Activated CD8-positive, alpha-beta memory T cell treated with anti-CD3 and anti-CD28 coated beads, Interleukin-2, amount 10 ng/mL, durations not matched to agents 7 days and 5 days (primary cell): ENCODE results near the gene TOGARAM2. TPM values are rescaled to one million over a fixed set of nuclear protein-coding genes. Genes with fewer than 3 reads are reported as not detected.
A peak's percentile ranks its signal among the peaks of the same experiment; 100 is the strongest.

ENCODE experiments used
- ATAC-seq: fragments of 150-1000 bp; cut with Tn5 transposase; one replicate; pipeline ENCODE4 v1.10.0; 2021; ENCODE audit warnings: moderate library complexity
- CTCF ChIA-PET: fragments of 350-600 bp; sonication (Branson Sonifier 250); formaldehyde crosslinking; loops from one replicate; lab custom pipeline; 2021; ENCODE audit warnings: antibody characterized with exemption; lab: Charles Lee
- DNase-seq: peaks from one replicate; pipeline ENCODE4 v3.0.0-alpha.2; 2020
- H3K27ac Mint-ChIP-seq: one replicate; pipeline ENCODE4 v1.8.0; 2021; ENCODE audit warnings: mild to moderate bottlenecking, mixed read lengths
- H3K27me3 Mint-ChIP-seq: one replicate; pipeline ENCODE4 v1.8.0; 2021; ENCODE audit warnings: mixed read lengths
- H3K36me3 Mint-ChIP-seq: one replicate; pipeline ENCODE4 v1.8.0; 2021; ENCODE audit warnings: mild to moderate bottlenecking, mixed read lengths
- H3K4me1 Mint-ChIP-seq: one replicate; pipeline ENCODE4 v1.8.0; 2021; ENCODE audit warnings: mixed read lengths
- H3K4me3 Mint-ChIP-seq: one replicate; pipeline ENCODE4 v1.8.0; 2021; ENCODE audit warnings: mild to moderate bottlenecking, moderate library complexity, mixed read lengths
- H3K9me3 Mint-ChIP-seq: one replicate; pipeline ENCODE4 v1.8.0; 2022; ENCODE audit warnings: low read depth, mixed read lengths
- total RNA-seq, 2 experiments: library from RNA; stranded (reverse); gene quantifications; one replicate each; pipeline ENCODE4 v1.2.3, GENCODE V29; 2021

The TOGARAM2 gene
- total RNA-seq, 2 experiments from 2014 or later, result 15.0 to 23.9 TPM

DNA sequence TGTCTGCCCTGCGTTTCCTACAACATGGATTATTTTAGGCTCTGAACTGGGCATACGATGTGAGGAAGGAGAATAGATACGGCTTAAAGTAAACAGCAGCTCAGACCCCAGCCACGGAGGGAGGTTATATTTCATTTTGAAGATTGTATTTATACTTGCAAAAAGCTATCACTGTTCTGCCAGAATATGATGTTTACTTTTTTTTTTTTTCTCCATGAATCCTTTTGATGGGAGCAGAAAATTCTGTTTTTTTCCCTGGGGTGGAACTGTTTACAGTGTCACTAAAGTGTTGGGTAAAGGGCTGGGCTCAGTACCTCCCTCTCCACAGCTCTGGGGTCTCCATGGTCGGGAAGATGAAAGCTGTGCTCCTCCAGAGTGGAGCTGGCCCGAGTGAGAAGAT lies 80.1 kb downstream of the TOGARAM2 start:
- H3K4me3 Mint-ChIP-seq, result no peak overlapping the region
- no peaks in the 10 kb centered on the region for H3K9me3 Mint-ChIP-seq
- ATAC-seq, result no peak
- H3K27ac Mint-ChIP-seq, result no peak overlapping the region
- H3K27me3 Mint-ChIP-seq, result no peaks in the 10 kb centered on the region
- peaks cover 4% of the 10 kb centered on the region for H3K4me1 Mint-ChIP-seq
- no peaks in the 10 kb centered on the region for H3K36me3 Mint-ChIP-seq
- DNase-seq, result no peak
- CTCF ChIA-PET, result no interaction called here

DNA sequence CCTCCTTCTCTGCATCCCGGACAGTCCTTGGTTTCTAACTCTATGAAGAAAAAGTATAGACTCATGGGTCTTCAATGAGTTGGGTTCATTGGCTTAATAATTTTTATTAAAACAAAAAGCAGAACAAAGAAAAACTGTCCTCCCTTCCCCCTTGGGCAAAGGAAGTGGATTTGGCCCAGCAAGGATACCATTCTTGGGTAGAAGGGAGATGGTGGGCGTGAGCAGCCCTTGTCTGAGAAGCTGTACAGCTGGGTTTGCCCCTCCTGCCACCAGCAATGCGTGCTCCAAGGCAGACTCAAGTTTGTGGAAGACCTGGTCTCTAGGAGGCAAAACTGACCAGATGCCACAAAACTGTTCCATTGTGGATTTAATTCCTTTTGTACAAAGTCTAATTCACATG lies 80.5 kb downstream of the TOGARAM2 start:
- H3K9me3 Mint-ChIP-seq, result no peaks in the 10 kb centered on the region
- peaks cover 4% of the 10 kb centered on the region for H3K4me1 Mint-ChIP-seq
- no peak overlapping the region for H3K4me3 Mint-ChIP-seq
- no peaks in the 10 kb centered on the region for H3K36me3 Mint-ChIP-seq
- CTCF ChIA-PET, result no interaction called here
- no peak overlapping the region for H3K27ac Mint-ChIP-seq
- no peaks in the 10 kb centered on the region for H3K27me3 Mint-ChIP-seq
- DNase-seq, result no peak
- no peak for ATAC-seq

DNA sequence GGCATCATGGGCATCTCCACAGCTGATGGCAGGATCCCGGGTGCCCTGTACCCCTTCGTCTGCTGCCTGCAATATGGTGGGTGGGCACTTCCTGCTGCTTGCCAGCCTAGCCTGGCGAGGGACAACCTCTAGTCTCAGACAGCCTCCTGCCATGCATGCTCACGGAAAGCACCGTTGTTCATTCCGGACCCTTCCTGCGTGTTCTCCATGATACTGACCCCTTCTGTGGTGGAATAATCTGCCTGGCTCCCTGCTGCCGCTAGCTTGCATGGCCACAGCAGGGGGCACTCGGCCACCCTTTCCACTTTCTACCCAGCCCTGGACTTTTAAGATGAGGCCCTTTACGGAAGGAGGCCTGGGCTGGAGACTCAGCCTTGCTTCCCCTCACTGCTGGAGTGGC lies 81.3 kb downstream of the TOGARAM2 start:
- Mint-ChIP-seq H3K27me3 (no peaks in the 10 kb centered on the region), H3K4me3 (no peak overlapping the region), H3K36me3 (no peaks in the 10 kb centered on the region), H3K4me1 (peaks cover 4% of the 10 kb centered on the region), H3K9me3 (no peaks in the 10 kb centered on the region), H3K27ac (no peak overlapping the region)
- DNase-seq (no peak), ATAC-seq (no peak)
- CTCF ChIA-PET, result no interaction called here

DNA sequence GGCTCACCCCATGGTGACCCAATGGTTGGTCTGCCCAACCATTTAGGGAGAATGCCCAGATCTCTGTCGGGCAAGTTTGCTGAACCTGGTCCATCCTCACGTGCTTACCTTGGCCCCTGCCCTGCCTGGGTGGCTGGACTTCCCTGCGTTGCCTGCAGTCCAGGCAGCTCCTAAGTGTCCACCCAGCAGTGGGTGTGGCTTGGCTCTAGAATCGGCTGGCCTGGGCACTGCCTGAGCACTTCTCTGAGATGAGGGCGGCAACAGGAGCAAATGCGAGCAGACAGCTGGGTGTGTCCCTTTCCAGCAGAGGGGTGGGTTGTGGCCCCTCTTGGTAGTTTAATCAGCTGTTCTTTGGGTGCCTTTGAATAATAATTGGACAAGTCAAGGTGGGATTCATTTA lies 82.0 kb downstream of the TOGARAM2 start:
- peaks cover 4% of the 10 kb centered on the region for H3K4me1 Mint-ChIP-seq
- CTCF ChIA-PET, result no interaction called here
- no peak overlapping the region for H3K4me3 Mint-ChIP-seq
- no peaks in the 10 kb centered on the region for H3K9me3 Mint-ChIP-seq
- no peaks in the 10 kb centered on the region for H3K27me3 Mint-ChIP-seq
- H3K36me3 Mint-ChIP-seq, result no peaks in the 10 kb centered on the region
- no peak overlapping the region for H3K27ac Mint-ChIP-seq
- DNase-seq (no peak), ATAC-seq (no peak)

DNA sequence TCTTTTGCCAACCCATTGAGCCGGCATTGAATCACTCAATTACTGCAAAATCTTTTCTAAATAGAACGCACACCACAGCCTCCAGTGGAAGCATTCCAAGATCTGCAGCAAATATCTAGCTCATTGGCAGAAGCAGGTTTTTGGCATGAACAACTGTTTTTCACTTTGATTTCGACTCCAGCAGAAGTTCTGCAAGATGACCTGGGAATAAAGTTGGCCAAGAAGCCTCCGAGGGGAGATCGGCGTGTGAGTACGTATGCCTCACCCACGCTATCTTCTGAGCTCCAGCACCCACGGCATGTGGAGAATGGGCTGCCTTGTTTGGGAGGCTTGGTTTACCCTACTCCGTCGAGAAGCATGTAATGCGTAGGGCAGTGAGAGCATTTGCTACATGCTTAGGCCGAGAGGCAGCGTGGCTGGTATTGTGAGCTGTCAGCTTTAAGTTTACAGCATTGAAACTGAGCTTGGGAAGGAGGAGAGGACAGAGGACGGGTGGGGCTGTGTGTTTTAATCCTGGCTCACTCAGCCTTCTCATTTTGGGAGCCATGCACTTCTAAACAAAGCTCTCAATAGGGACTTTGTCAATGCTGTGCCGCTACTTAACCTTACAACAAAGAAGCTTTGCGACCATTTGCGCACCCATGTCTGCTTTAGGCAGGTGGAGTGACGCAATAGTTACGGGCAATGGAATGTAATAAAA lies 82.7 kb downstream of the TOGARAM2 start:
- no peak overlapping the region for H3K4me3 Mint-ChIP-seq
- CTCF ChIA-PET, result no interaction called here
- no peak for DNase-seq

DNA sequence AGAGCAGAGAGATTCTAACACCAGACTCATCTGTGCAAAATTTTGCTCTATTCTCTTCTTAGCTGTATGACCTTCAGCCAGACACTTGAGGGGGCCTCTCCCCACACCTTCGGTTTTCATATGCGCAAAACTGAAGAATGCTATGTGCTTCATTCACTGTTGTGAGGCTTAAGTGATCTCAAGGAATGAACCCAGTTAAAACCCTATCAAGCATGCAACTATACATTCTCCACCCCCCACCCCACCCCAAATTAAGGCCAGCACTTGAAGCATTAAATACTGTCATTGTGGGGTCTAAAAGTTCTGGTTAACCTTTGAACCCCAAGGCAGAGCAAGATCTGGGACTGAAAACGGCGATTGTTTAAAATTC lies 83.2 kb downstream of the TOGARAM2 start:
- no peak overlapping the region for H3K27ac Mint-ChIP-seq
- CTCF ChIA-PET, result no interaction called here
- ATAC-seq, result no peak
- no peak overlapping the region for H3K4me3 Mint-ChIP-seq
- H3K9me3 Mint-ChIP-seq, result no peaks in the 10 kb centered on the region
- H3K36me3 Mint-ChIP-seq, result no peaks in the 10 kb centered on the region
- peaks cover 3% of the 10 kb centered on the region for H3K4me1 Mint-ChIP-seq
- DNase-seq, result no peak
- H3K27me3 Mint-ChIP-seq, result no peaks in the 10 kb centered on the region

More for the DNA sequence above, 82.7 kb downstream of the TOGARAM2 start:
- H3K27me3 Mint-ChIP-seq, result no peaks in the 10 kb centered on the region
- H3K4me1 Mint-ChIP-seq, result peaks cover 4% of the 10 kb centered on the region
- no peak overlapping the region for H3K27ac Mint-ChIP-seq
- ATAC-seq, result no peak
- H3K9me3 Mint-ChIP-seq, result no peaks in the 10 kb centered on the region
- H3K36me3 Mint-ChIP-seq, result no peaks in the 10 kb centered on the region

DNA sequence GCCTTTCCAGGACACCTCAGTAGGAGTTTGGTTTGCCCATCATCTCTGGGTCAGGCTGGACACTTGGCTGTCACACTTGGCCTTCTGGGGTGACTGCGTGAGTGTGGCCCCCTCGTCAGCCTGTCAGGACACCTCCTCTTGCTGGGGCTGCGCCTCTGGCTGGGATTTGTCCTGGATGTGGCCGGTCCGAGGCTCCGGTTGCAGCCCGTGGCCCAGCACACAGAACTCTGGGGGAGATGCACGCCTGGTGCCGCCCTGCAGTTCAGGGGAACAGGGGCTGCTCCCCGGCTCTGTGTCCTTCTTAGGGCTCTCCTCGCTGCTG lies 83.6 kb downstream of the TOGARAM2 start:
- no peaks in the 10 kb centered on the region for H3K36me3 Mint-ChIP-seq

DNA sequence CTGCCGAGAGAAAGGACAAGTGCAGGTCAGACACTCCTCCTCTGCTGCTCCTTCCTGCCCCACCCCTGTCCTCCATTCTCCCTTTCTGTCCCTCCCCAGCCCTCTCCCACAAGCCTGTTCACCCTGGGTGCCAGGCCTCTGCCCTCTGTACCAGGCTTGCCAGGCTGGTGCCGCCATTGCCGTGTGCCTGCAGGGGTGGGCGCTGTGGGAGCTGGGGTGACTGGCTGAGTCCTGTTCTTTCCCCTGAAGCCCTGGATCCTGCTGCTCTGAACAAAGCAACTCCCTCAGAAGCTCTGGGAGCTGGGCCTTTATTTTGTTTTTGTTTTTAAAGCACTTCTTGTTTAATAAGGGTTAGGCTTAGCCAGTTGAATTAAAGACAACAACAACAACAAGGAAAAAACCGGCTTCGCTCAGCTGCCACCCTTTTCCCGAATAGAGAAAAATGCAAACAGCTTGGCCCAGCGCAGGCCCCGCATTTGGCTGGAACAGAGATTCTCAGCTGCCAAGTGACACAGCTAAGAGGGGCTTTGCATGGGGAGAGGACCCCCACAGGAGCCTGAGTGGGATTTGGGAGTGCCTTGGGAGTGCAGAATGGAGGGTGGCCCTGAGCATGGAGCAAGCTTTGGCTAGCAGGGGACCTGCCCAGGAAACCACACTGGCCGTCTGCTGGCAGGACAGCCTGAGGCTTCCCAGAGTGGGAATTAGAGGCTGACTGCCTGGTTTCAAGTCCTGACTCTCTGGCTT lies 84.1 kb downstream of the TOGARAM2 start:
- CTCF ChIA-PET, result no interaction called here
- Mint-ChIP-seq H3K4me3 (no peak overlapping the region), H3K27me3 (no peaks in the 10 kb centered on the region), H3K27ac (no peak overlapping the region), H3K4me1 (no peaks in the 10 kb centered on the region), H3K36me3 (no peaks in the 10 kb centered on the region), H3K9me3 (no peaks in the 10 kb centered on the region)
- ATAC-seq, result no peak
- peak; percentile 29 for DNase-seq

More for the DNA sequence above, 83.6 kb downstream of the TOGARAM2 start:
- no peak for ATAC-seq
- H3K27me3 Mint-ChIP-seq, result no peaks in the 10 kb centered on the region
- H3K27ac Mint-ChIP-seq, result no peak overlapping the region
- H3K9me3 Mint-ChIP-seq, result no peaks in the 10 kb centered on the region
- H3K4me1 Mint-ChIP-seq, result no peaks in the 10 kb centered on the region
- CTCF ChIA-PET, result no interaction called here
- H3K4me3 Mint-ChIP-seq, result no peak overlapping the region
- DNase-seq, result no peak

DNA sequence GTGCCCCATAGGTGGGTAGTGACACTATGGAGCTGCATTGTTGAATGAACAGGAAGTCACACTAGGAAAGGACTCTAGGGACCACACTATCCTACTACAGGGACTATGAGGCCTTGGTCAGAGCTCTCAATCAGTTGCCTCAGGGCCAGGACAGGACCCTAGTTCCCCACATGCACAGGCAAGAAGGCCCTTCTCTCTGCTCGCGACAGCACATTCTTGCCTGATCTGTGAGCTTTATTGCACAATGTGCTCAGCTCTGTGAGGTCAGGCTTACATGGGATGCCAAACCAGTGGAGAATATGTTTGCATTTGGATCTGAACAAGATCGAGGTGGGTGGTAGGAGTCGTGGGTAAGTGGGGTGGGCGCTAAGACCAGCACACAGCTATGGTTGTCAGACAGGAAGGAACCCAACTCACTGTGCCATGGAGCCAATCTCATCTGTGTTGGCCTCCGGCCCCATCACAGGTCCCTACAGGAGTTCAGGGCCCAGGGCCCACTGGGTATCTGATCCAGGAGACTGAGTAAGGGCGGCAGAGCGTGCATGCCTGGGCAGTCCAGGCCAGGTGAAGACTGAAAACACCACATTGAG lies 85.3 kb downstream of the TOGARAM2 start:
- CTCF ChIA-PET, result interaction anchor here (1.5 kb wide), 1 partner anchor 11 kb away, joined by 4 read pairs; no protein-coding TSS in a partner anchor
- Mint-ChIP-seq H3K27ac (no peak overlapping the region), H3K4me3 (no peak overlapping the region), H3K9me3 (no peaks in the 10 kb centered on the region), H3K27me3 (no peaks in the 10 kb centered on the region), H3K4me1 (no peaks in the 10 kb centered on the region), H3K36me3 (no peaks in the 10 kb centered on the region)
- ATAC-seq (no peak), DNase-seq (no peak)

DNA sequence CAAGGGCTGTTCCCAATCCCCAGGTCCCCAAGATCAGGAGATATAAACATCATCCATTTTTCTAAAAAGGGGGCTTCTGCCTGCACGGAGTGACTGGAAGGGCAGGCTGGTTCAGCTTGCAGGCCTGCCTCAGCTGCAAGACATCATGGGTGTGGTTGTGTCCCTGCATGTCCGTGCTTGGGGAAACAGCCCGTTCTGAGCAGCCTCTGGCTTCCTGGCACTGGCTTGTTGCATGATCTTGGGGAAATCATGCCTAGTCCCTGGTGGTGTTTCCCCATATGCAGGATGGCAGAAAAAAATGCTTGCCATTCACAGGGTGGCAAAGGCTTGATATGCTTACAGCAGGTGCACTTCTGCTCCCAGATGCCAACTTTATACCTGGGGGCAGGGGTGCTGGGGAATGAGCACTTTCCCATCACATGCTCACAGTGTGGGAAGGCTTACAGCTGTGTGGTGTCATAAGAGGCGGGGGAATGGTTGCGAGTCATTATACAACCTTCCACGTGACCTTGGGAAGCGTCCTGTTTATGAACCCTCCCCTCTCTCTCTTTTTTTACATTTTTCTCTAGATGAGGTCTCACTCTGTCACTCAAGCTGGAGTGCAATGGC lies 86.0 kb downstream of the TOGARAM2 start:
- H3K9me3 Mint-ChIP-seq, result no peaks in the 10 kb centered on the region
- CTCF ChIA-PET, result interaction anchor here (1.5 kb wide), 1 partner anchor 10 kb away, joined by 4 read pairs; no protein-coding TSS in a partner anchor
- no peaks in the 10 kb centered on the region for H3K4me1 Mint-ChIP-seq
- H3K36me3 Mint-ChIP-seq, result no peaks in the 10 kb centered on the region
- H3K27me3 Mint-ChIP-seq, result no peaks in the 10 kb centered on the region
- no peak overlapping the region for H3K4me3 Mint-ChIP-seq
- ATAC-seq, result no peak
- H3K27ac Mint-ChIP-seq, result no peak overlapping the region
- no peak for DNase-seq

DNA sequence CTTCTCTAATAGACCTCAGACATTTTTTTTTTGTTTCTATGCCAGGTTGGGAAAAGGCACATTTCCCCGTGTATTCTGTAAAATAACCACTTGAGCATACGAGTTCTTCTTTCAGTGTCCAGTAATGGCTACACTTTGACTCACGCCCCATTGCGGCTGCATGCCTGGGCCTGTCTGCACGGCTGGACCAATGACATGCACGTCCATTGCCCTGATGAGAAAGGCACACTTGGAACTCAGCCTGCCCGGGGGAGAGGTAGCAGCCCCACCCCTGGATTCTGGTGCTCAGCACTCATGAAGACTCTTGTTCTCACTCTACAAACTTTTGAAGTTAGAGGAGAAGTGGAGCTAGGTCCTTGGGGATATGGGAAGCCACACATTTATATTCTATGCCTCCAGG lies 87.4 kb downstream of the TOGARAM2 start:
- H3K4me3 Mint-ChIP-seq, result no peak overlapping the region
- no peaks in the 10 kb centered on the region for H3K9me3 Mint-ChIP-seq
- no peak overlapping the region for H3K27ac Mint-ChIP-seq
- H3K27me3 Mint-ChIP-seq, result no peaks in the 10 kb centered on the region
- no peaks in the 10 kb centered on the region for H3K36me3 Mint-ChIP-seq
- ATAC-seq (no peak), DNase-seq (peak; percentile 23)
- no peaks in the 10 kb centered on the region for H3K4me1 Mint-ChIP-seq
- CTCF ChIA-PET, result no interaction called here

DNA sequence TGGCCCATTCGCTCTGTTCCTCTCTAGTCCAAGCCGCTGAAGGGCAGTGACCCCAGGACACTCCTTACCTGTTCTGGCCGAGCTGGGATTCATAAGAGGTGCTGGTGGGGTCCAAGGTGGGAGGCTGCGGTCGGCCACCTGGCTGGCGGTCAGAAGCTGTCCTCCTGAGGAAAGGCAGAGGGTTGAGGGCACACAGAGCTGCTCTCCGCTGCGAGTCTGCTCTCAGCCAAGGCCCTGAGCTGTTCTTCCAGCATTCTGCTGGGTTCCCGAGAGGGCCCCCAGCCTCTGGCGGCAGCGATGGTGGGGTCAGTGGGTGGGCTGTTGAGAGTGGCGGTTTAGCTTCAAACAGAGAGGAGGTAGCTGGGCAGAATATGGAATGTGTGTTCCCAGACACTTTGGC lies 89.4 kb downstream of the TOGARAM2 start:
- no peaks in the 10 kb centered on the region for H3K36me3 Mint-ChIP-seq
- H3K9me3 Mint-ChIP-seq, result no peaks in the 10 kb centered on the region
- CTCF ChIA-PET, result interaction anchor here (0.7 kb wide), 1 partner anchor 115 kb away, joined by 3 read pairs; no protein-coding TSS in a partner anchor
- DNase-seq (peak; percentile 12), ATAC-seq (no peak)
- H3K4me1 Mint-ChIP-seq, result no peaks in the 10 kb centered on the region
- H3K4me3 Mint-ChIP-seq, result no peak overlapping the region
- no peaks in the 10 kb centered on the region for H3K27me3 Mint-ChIP-seq
- no peak overlapping the region for H3K27ac Mint-ChIP-seq

DNA sequence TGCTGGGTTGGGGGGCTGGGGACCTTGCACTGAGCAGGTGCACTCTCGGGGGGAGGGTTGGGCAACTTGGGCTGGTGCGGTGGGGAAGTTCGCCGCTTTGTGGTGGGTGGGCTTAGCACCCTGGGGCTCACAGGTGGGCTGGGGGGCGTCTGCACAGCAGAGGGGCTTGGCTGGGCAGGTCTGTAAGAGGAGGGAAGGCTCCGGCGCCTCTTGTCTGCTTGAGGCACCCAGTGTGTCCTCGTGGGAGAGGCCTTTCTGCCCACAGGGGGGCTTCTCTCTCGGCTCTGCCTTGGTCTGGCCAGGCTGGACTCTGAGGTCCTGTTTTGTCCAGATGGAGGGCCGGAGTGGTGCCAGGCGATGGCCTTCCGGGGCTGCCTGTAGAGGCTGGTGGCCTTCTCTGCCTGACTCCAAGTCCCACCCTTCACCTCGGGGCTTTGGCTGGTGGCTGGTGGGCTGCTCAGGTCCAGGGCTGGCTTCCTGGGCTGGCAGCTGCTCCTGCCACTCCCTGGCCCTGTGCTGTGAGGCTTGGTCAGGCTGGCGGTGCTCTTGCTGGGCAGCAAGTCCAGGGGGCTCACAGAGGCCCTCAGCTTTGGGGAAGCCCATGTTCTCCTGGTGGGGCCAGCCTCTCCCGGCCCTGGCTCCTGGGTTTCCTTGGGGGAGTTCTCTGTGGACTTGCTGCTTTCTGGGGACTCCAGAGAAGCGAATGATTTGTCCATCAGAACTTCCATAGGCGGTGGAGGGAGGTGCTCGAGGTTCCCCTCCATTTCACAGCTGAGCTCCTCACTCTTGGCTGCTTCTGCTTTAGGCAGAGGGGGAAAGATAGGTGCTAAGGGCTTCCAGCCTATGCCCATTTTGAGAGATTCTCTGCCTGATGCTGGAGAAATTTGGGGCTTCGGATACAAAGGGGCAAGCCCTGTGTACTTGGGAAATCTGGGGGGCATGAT lies 90.2 kb downstream of the TOGARAM2 start:
- Mint-ChIP-seq H3K9me3 (no peaks in the 10 kb centered on the region), H3K27ac (no peak overlapping the region), H3K27me3 (no peaks in the 10 kb centered on the region), H3K4me1 (no peaks in the 10 kb centered on the region), H3K36me3 (no peaks in the 10 kb centered on the region), H3K4me3 (no peak overlapping the region)
- ATAC-seq, result no peak
- DNase-seq, result peak; percentile 32
- CTCF ChIA-PET, result interaction anchor here (0.7 kb wide), 1 partner anchor 116 kb away, joined by 3 read pairs; no protein-coding TSS in a partner anchor
